ENCODE measurements around the gene CAMK2B.

- no peak for TF ChIP-seq POLR2A (IDR thresholded peaks at IDR 0.05; ENCODE audit: borderline replicate concordance, extremely low read depth, insufficient read depth, insufficient read length)
- no peak for TF ChIP-seq CTCF (IDR thresholded peaks at IDR 0.05 in 2 of 3, conservative IDR thresholded peaks at IDR 0.05 in 1 of 3; ENCODE audit: borderline replicate concordance in 1 of 3, insufficient read depth in 1 of 3, low read depth in 2 of 3, low read length in 2 of 3)
- no peak for TF ChIP-seq ZNF274 (IDR thresholded peaks at IDR 0.05; ENCODE audit: low read depth, low read length)
- TF ChIP-seq, protein P1, sequence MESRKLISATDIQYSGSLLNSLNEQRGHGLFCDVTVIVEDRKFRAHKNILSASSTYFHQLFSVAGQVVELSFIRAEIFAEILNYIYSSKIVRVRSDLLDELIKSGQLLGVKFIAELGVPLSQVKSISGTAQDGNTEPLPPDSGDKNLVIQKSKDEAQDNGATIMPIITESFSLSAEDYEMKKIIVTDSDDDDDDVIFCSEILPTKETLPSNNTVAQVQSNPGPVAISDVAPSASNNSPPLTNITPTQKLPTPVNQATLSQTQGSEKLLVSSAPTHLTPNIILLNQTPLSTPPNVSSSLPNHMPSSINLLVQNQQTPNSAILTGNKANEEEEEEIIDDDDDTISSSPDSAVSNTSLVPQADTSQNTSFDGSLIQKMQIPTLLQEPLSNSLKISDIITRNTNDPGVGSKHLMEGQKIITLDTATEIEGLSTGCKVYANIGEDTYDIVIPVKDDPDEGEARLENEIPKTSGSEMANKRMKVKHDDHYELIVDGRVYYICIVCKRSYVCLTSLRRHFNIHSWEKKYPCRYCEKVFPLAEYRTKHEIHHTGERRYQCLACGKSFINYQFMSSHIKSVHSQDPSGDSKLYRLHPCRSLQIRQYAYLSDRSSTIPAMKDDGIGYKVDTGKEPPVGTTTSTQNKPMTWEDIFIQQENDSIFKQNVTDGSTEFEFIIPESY (IDR thresholded peaks at IDR 0.05; ENCODE audit: extremely low read depth, insufficient replicate concordance, low read length), result no peak
- no peak for TF ChIP-seq POLR2AphosphoS5 (IDR thresholded peaks at IDR 0.05; ENCODE audit: low read depth, low read length)
- TF ChIP-seq ZFX (IDR thresholded peaks at IDR 0.05), result no peak
- TF ChIP-seq CEBPB (IDR thresholded peaks at IDR 0.05; ENCODE audit: low read depth), result no peak
- TF ChIP-seq EZH2 (IDR thresholded peaks at IDR 0.05), result no peak
- no peak for TF ChIP-seq SIN3A (IDR thresholded peaks at IDR 0.05; ENCODE audit: low read depth)
- no peak for TF ChIP-seq EZH2phosphoT487 (IDR thresholded peaks at IDR 0.05; ENCODE audit: borderline replicate concordance)
Measured at GRCh38 chr7:44268671-44269070, 56.7 kb downstream of the CAMK2B start.
